OCI-LY7 (cell line): ENCODE measurements around the gene NOXRED1.

Experiments used
- CTCF ChIP-seq: fragments of 200-600 bp; sonication (generic); conservative IDR thresholded peaks from 2 replicates; pipeline ENCODE4 v1.5.1; 2014; ENCODE audit warnings: mild to moderate bottlenecking, antibody characterized with exemption, low read length, moderate library complexity, mixed read lengths
- EZH2phosphoT487 ChIP-seq: fragments of 200-600 bp; sonication (generic); IDR thresholded peaks from 2 replicates; pipeline ENCODE4 v1.6.1; 2018; ENCODE audit warnings: low read depth, borderline replicate concordance, mild to moderate bottlenecking, mixed run types, antibody characterized with exemption, low read length, moderate library complexity, mixed read lengths

GRCh38 chr14:77421201-77421600 is 2.1 kb downstream of the NOXRED1 start:
- TF ChIP-seq CTCF = no peak
- TF ChIP-seq EZH2phosphoT487 = no peak
